BLaER1 treated with 17β-estradiol and CSF1 and Interleukin-3, amounts not matched to agents 10 nM and 100 nM (cell line): ENCODE data around the gene ANO1.
A peak's percentile ranks its signal among the peaks of the same experiment; 100 is the strongest.

Experiments
- H3K27ac ChIP-seq, 11 experiments: shearing (Covaris generic); formaldehyde crosslinking; 2 replicates each; pipeline ENCODE4 v1.8.1; 2022
- H3K27me3 ChIP-seq, 11 experiments: shearing (Covaris generic); formaldehyde crosslinking; 2 replicates each; pipeline ENCODE4 v1.8.1; 2022
- H3K36me3 ChIP-seq, 11 experiments: shearing (Covaris generic); formaldehyde crosslinking; 2 replicates each; pipeline ENCODE4 v1.8.1; 2022
- H3K4me1 ChIP-seq, 10 experiments: shearing (Covaris generic); formaldehyde crosslinking; 2 replicates each; pipeline ENCODE4 v1.8.1; 2022
- H3K4me2 ChIP-seq, 11 experiments: shearing (Covaris generic); formaldehyde crosslinking; 2 replicates each; pipeline ENCODE4 v1.8.1; 2022
- H3K4me3 ChIP-seq, 10 experiments: shearing (Covaris generic); formaldehyde crosslinking; 2 replicates each; pipeline ENCODE4 v1.8.1; 2022
- H3K9ac ChIP-seq, 11 experiments: shearing (Covaris generic); formaldehyde crosslinking; 2 replicates each; pipeline ENCODE4 v1.8.1; 2022
- H3K9me3 ChIP-seq, 11 experiments: shearing (Covaris generic); formaldehyde crosslinking; replicated peaks in 1 of 11; 2 replicates each; pipeline ENCODE4 v1.8.1; 2022
- H4K20me1 ChIP-seq, 11 experiments: shearing (Covaris generic); formaldehyde crosslinking; 2 replicates each; pipeline ENCODE4 v1.8.1; 2022
- Cebpa-rat ChIP-seq, 11 experiments: shearing (Covaris generic); IDR thresholded peaks; 2 replicates each; pipeline ENCODE4 v1.8.1; 2022

The ANO1 gene

DNA sequence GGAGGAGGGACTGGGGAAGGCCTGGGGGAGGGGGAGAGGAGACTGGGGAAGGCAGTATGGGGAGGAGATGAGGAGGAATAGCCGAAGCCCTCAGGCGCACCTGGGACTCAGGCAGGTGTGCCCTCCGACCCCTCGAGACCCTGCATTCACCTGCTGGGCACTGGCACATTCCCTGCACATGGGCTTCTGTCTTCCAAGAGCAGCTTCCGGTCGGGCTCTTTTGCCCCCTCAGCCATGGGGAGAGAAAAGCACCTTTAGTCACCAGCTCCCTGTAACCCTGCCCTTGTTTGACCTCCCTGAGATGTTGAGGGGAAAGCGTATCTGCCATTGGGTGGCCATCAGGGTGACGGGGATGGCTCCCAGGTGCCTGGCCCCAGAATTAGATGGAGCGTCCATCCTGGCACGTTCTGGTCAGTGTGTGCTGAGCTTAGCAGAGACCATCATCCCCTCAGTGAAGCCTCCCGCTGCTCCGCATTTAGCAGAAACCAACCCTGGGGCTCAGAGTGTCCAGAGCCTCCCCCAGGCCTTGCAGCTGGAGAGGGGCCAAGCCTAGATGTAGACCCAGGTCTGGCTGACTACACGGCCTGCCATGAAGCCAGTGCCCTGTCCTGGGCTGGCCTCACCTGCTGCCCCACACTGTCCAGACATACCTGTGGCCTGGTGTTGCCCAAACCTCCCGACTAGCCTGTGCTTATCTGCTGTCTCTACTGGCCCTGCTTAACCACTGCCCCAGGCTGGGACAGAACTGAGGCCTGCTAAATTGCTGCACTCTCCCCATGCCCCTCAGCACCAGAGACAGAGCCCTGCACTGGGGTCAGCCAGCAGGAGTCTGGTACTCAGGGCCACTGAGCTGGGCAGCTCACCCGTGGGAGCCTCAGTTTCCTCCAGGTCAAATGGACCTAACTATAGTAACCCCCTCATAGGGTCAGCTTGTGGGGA lies 6.2 kb downstream of the ANO1 start:
- Histone ChIP-seq H3K9ac (no peak overlapping the region), H3K27me3 (peaks cover 17 to 30% (median 26%) of the 10 kb centered on the region in 11 experiments), H3K4me1 (peaks cover 0 to 32% (median 21%) of the 10 kb centered on the region in 10 experiments; a peak in 18 of 20 replicates), H3K4me3 (no peak overlapping the region), H3K27ac (no peak overlapping the region), H3K9me3 (no peaks in the 10 kb centered on the region), H3K36me3 (no peaks in the 10 kb centered on the region), H3K4me2 (0 out of 22 replicates have a peak overlapping the region, but pooled peaks of 2 of the 11 experiments have one; percentile 85 to 86), H4K20me1 (peaks cover 0 to 19% (median 3%) of the 10 kb centered on the region in 11 experiments; a peak in 11 of 22 replicates)
- no peak for TF ChIP-seq Cebpa-rat (IDR thresholded peaks at IDR 0.05)

DNA sequence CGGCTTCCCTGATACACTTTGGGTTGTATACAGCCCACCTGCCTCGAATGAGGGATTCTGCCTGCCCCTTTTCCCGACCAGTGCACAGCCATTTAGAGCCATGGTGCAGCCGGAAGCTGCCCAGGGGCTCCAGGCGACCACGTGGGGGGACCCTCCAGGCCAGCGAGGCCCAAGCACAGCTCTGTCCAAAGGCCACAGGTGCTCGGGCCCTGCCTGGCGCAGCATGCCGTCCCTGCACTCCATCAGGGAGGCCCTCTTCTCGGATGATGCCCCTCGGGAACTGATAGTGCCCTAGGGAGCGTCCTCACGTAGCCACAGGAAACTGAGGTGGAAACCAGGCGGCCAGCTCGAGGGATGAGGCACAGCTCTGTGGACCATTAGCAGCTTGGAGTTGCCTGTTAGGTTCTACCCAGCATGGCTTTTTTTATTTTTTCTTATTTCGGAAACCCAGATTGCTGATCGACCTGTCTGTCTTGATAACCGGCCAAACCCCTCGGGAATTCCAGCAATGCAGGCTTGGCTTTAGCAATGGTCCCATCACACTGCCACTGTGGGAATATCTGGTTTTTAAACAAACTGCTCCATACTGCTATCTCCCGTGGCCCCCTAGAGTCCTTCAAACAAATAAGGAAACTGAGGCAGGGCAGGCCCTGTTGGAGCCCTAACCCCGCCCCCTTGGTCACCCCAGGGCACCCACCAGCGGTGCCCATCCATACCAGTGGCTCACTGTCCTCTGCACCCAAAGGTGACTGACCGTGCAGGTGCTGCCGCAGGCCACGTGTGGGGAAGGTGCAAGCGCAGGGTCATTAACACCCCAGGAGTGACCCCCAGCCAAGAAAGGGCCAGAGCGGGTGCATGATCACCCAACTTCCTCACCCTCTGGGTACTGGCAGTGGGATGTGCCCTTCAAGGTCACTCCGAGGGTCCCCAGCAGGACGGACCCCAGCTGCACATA lies 8.0 kb downstream of the ANO1 start:
- Histone ChIP-seq H3K4me1 (peaks cover 0 to 34% (median 25%) of the 10 kb centered on the region in 10 experiments; a peak in 18 of 20 replicates), H3K4me2 (peak overlapping the region; percentile 27 to 93 (median 77); a peak in 21 of 22 replicates), H3K27ac (no peak overlapping the region), H3K27me3 (peaks cover 0 to 13% (median 9%) of the 10 kb centered on the region in 11 experiments; a peak in 14 of 22 replicates), H3K9ac (peak overlapping the region in 4 of 11 experiments; percentile 7 to 28 (median 18); a peak in 5 of 22 replicates), H3K4me3 (no peak overlapping the region; a peak in 1 of 20 replicates), H3K9me3 (no peaks in the 10 kb centered on the region), H3K36me3 (no peaks in the 10 kb centered on the region), H4K20me1 (peaks cover 0 to 5% (median 0%) of the 10 kb centered on the region in 11 experiments; a peak in 2 of 22 replicates)
- TF ChIP-seq Cebpa-rat (IDR thresholded peaks at IDR 0.05), result no peak

DNA sequence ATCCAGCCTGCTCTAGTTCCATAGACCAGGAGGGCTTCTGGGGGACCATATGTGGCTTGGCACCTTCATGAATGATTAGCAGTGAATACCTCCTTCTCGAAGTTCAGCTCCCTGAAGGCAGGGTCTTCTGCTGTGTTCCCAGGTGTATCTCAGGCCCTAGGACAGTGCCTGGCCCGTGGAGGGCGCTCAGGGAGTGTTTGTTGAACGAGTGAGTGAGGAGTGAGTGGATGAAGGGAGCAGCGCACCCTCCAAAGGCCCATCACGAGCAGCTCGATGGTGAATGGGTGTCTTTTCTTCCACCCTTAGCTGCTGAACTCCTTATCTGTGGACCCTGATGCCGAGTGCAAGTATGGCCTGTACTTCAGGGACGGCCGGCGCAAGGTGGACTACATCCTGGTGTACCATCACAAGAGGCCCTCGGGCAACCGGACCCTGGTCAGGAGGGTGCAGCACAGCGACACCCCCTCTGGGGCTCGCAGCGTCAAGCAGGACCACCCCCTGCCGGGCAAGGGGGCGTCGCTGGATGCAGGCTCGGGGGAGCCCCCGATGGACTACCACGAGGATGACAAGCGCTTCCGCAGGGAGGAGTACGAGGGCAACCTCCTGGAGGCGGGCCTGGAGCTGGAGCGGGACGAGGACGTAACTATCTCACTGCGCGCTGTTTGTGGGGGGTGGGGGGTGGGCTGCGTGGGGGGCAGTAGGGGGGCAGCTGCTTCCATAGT lies 9.5 kb downstream of the ANO1 start:
- Histone ChIP-seq H3K36me3 (no peaks in the 10 kb centered on the region), H3K9me3 (no peaks in the 10 kb centered on the region), H3K4me1 (peaks cover 0 to 32% (median 24%) of the 10 kb centered on the region in 10 experiments; a peak in 18 of 20 replicates), H3K9ac (no peak overlapping the region), H3K27me3 (peaks cover 0 to 6% (median 0%) of the 10 kb centered on the region in 11 experiments; a peak in 1 of 22 replicates), H3K4me3 (no peak overlapping the region), H3K27ac (no peak overlapping the region), H4K20me1 (peaks cover 0 to 5% (median 0%) of the 10 kb centered on the region in 11 experiments; a peak in 1 of 22 replicates), H3K4me2 (no peak overlapping the region)
- TF ChIP-seq Cebpa-rat (IDR thresholded peaks at IDR 0.05), result no peak

DNA sequence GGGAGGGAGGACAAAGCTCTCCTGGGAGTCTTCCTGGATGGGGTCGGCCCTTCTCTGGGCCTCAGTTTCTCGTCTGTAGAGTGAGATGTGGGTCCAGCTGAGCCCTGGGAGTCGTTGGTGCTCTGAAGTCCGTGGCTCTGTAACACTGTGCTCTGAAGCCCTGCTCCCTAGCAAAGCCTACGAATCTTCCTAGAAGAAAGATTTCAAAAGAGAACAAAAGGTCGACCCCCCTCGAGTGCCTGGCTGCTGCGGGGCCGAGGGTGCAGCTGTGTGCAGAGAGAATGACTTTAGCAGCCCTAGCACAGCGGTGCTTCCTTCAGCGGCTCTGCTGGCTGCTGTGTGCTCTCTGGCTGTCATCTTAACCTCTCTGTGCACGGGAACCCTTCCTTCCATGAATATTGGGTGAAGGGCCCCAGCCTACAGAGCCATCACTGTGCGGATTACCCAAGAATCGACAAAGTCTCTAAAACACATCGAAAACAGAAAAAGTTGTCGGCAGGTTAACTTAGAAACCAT lies 10.7 kb downstream of the ANO1 start:
- H3K36me3 ChIP-seq, result no peaks in the 10 kb centered on the region
- TF ChIP-seq Cebpa-rat (IDR thresholded peaks at IDR 0.05), result no peak
- H3K27me3 ChIP-seq, result peaks cover 0 to 6% (median 0%) of the 10 kb centered on the region in 11 experiments; a peak in 1 of 22 replicates
- H3K4me3 ChIP-seq, result no peak overlapping the region
- no peak overlapping the region for H3K4me2 ChIP-seq
- peaks cover 0 to 32% (median 24%) of the 10 kb centered on the region in 10 experiments; a peak in 18 of 20 replicates for H3K4me1 ChIP-seq
- no peak overlapping the region for H3K9ac ChIP-seq
- H4K20me1 ChIP-seq, result peaks cover 0 to 6% (median 0%) of the 10 kb centered on the region in 11 experiments; a peak in 2 of 22 replicates
- no peak overlapping the region for H3K27ac ChIP-seq
- no peaks in the 10 kb centered on the region for H3K9me3 ChIP-seq

DNA sequence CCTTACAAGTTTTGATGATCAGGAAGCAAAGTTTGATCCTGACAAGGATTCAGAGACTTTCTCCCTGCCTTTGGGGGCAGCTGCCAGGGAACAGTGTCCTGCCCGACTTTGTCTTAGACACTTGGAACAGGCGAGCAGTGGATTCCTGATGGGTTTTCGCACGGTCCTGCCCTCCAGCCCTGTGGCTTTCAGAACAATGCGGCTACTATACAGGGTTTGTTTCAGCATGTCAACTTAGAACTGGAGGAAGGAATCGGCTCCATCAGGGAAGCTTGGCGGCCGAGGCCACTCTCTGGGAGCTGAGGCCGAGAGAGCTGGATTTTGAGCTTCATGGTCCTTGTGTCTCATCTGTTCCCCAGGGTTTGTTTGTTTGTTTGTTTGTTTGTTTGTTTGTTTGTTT lies 11.5 kb downstream of the ANO1 start:
- Histone ChIP-seq H3K4me3 (no peak overlapping the region), H3K36me3 (no peaks in the 10 kb centered on the region), H3K9me3 (no peaks in the 10 kb centered on the region), H3K27ac (no peak overlapping the region), H3K4me2 (no peak overlapping the region), H4K20me1 (peaks cover 0 to 6% (median 0%) of the 10 kb centered on the region in 11 experiments; a peak in 2 of 22 replicates), H3K9ac (no peak overlapping the region), H3K27me3 (peaks cover 0 to 6% (median 0%) of the 10 kb centered on the region in 11 experiments; a peak in 1 of 22 replicates), H3K4me1 (peaks cover 0 to 38% (median 24%) of the 10 kb centered on the region in 10 experiments; a peak in 18 of 20 replicates)
- no peak for TF ChIP-seq Cebpa-rat (IDR thresholded peaks at IDR 0.05)

DNA sequence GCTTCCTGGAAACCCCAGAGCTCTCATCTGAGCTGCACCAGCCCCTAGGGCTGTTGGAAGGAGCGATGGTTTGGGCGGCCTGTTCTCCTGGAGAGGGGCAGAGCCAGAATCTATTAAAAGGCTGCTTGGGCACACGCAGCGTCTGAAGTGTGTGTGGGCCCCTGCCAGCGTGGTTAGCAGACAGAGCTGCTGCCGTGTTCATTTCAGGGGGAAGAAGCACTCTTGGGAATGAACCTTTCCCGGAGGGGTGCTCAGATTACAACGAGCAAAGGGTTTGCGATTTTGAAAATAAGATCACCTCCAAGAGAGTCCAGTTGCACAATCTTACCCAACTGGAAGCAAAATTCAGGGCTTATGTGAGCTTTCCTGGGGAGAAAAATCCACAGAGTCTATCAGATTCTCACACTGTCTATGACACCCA lies 12.9 kb downstream of the ANO1 start:
- Histone ChIP-seq H3K4me3 (no peak overlapping the region), H3K9ac (no peak overlapping the region), H3K27me3 (peaks cover 0 to 3% (median 0%) of the 10 kb centered on the region in 11 experiments; a peak in 1 of 22 replicates)

DNA sequence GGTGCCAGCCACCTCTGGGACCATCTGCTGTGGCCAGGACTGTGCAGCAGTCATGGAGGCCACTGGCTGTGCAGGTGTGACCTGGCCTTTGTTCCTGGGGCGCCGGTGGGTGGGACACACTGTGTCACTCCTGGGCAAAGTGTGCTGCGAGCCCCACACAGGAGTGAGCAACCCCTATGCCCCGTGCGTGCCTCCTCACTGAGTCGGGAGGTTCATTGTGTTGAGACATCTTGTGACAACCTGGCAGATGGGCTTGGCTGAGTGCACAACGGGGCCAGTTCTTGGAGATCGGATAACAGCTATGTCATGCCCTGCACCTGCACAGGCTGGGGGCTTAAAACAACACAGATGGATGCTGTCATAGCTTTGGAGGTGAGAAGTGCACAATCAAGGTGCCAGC lies 13.5 kb downstream of the ANO1 start:
- Histone ChIP-seq H3K27ac (no peak overlapping the region), H3K4me2 (peak overlapping the region in 5 of 11 experiments; percentile 20 to 52 (median 27); a peak in 7 of 22 replicates), H3K4me1 (peaks cover 0 to 26% (median 10%) of the 10 kb centered on the region in 10 experiments; a peak in 11 of 20 replicates), H3K9me3 (no peaks in the 10 kb centered on the region), H3K36me3 (no peaks in the 10 kb centered on the region), H4K20me1 (peaks cover 0 to 6% (median 0%) of the 10 kb centered on the region in 11 experiments; a peak in 1 of 22 replicates), H3K9ac (no peak overlapping the region), H3K27me3 (peaks cover 0 to 3% (median 0%) of the 10 kb centered on the region in 11 experiments; a peak in 1 of 22 replicates), H3K4me3 (no peak overlapping the region)
- no peak for TF ChIP-seq Cebpa-rat (IDR thresholded peaks at IDR 0.05)

More for the DNA sequence above, 12.9 kb downstream of the ANO1 start:
- H3K27ac ChIP-seq, result no peak overlapping the region
- H3K4me2 ChIP-seq, result peak overlapping the region in 6 of 11 experiments; percentile 20 to 52 (median 27); a peak in 11 of 22 replicates
- peaks cover 0 to 30% (median 16%) of the 10 kb centered on the region in 10 experiments; a peak in 18 of 20 replicates for H3K4me1 ChIP-seq
- H3K9me3 ChIP-seq, result no peaks in the 10 kb centered on the region
- TF ChIP-seq Cebpa-rat (IDR thresholded peaks at IDR 0.05), result 0 out of 22 replicates have a peak, but pooled peaks of 1 of the 11 experiments have one; percentile 9
- H3K36me3 ChIP-seq, result no peaks in the 10 kb centered on the region
- peaks cover 0 to 6% (median 0%) of the 10 kb centered on the region in 11 experiments; a peak in 2 of 22 replicates for H4K20me1 ChIP-seq
